Panc1 (cell line): ENCODE results near the gene ABLIM2. TPM values are rescaled to one million over a fixed set of nuclear protein-coding genes. Genes with fewer than 3 reads are reported as not detected.

Source experiments
- ATAC-seq: fragments of 200-7000 bp; cut with Tn5 transposase; 2 replicates; pipeline ENCODE4 v1.9.1; 2020; ENCODE audit warnings: mild to moderate bottlenecking, moderate library complexity
- BruUV-seq: library from RNA; stranded (reverse); fragments of 400-500 nt; replicated peaks from 2 replicates; lab custom pipeline; 2021; lab: Mats Ljungman, UMichigan
- CTCF ChIA-PET: fragments of 300-600 bp; sonication (Branson Sonifier 250); formaldehyde crosslinking; loops from one replicate; lab custom pipeline; 2022; ENCODE audit warnings: antibody characterized with exemption; lab: Charles Lee
- POLR2A ChIA-PET: fragments of 300-600 bp; sonication (Branson Sonifier 250); formaldehyde crosslinking; loops from one replicate; lab custom pipeline; 2022; ENCODE audit warnings: antibody characterized with exemption; lab: Charles Lee
- DNase-seq: peaks from one replicate; pipeline ENCODE4 v3.0.0-alpha.2; 2010; ENCODE audit warnings: low read depth, low spot score
- H3K27ac ChIP-seq: 2 replicates; pipeline ENCODE4 v1.5.1; 2011; ENCODE audit warnings: mild to moderate bottlenecking, low read length, inconsistent platforms
- H3K27me3 ChIP-seq: fragments of 200-500 bp; sonication (Bioruptor generic); 2 replicates; pipeline ENCODE4 v1.6.0; 2014; ENCODE audit warnings: low read length, inconsistent platforms; ENCODE audit not compliant: control insufficient read depth, insufficient read depth
- H3K36me3 ChIP-seq: fragments of 200-500 bp; sonication (Bioruptor generic); 2 replicates; pipeline ENCODE4 v1.5.1; 2014; ENCODE audit warnings: inconsistent platforms, mild to moderate bottlenecking, low read length, moderate library complexity; ENCODE audit not compliant: control insufficient read depth, insufficient read depth
- H3K4me1 ChIP-seq: 2 replicates; pipeline ENCODE4 v1.5.1; 2011; ENCODE audit warnings: inconsistent platforms, mild to moderate bottlenecking, low read length, moderate library complexity; ENCODE audit not compliant: control insufficient read depth, insufficient read depth
- H3K4me3 ChIP-seq, 2 experiments: 2 replicates each; pipeline ENCODE4 v1.5.1; 2011 to 2012; ENCODE audit warnings: low read depth in 2 of 2, low read length in 2 of 2, mild to moderate bottlenecking in 2 of 2, inconsistent platforms in 1 of 2, moderate library complexity in 1 of 2
- H3K9me3 ChIP-seq: fragments of 200-500 bp; sonication (Bioruptor generic); 2 replicates; pipeline ENCODE4 v1.5.1; 2014; ENCODE audit warnings: low read depth, mild to moderate bottlenecking, inconsistent platforms, low read length, moderate library complexity; ENCODE audit not compliant: control insufficient read depth, insufficient read depth
- POLR2AphosphoS5 ChIP-seq: IDR thresholded peaks from 2 replicates; pipeline ENCODE4 v1.6.1; 2012; ENCODE audit warnings: mild to moderate bottlenecking, low read depth, low read length, moderate library complexity
- SIN3A ChIP-seq: IDR thresholded peaks from 2 replicates; pipeline ENCODE4 v1.6.1; 2012; ENCODE audit warnings: low read depth, mild to moderate bottlenecking, low read length, moderate library complexity, borderline replicate concordance; ENCODE audit not compliant: insufficient read depth
- TCF7L2 ChIP-seq: IDR thresholded peaks from 2 replicates; pipeline ENCODE4 v1.6.1; 2011; ENCODE audit warnings: mild to moderate bottlenecking, low read depth, low read length, inconsistent platforms
- in situ Hi-C: cut with HindIII; loops from 2 replicates; pipeline ENCODE4 v1.10.0; 2016; ENCODE audit warnings: low sequenced_read_pairs, low pct_unique_long_range_greater_than_20kb
- intact Hi-C: fragments of 100-400 bp; cut with micrococcal nuclease; formaldehyde crosslinking; loops from one replicate; pipeline ENCODE4 v1.10.0; 2022; ENCODE audit not compliant: unreplicated experiment
- total RNA-seq: library from RNA; stranded (reverse); gene quantifications from one replicate; pipeline ENCODE4 v1.2.1, GENCODE V29; 2021; ENCODE audit not compliant: unreplicated experiment
- TF ChIP-seq, protein P1 (sequence below), 2 experiments: IDR thresholded peaks; 2 replicates each; pipeline ENCODE4 v1.6.1; 2011 to 2012; ENCODE audit warnings: low read depth in 2 of 2, control low read depth in 1 of 2, low read length in 1 of 2, mild to moderate bottlenecking in 1 of 2, moderate library complexity in 1 of 2; ENCODE audit not compliant: insufficient read depth in 1 of 2
- TF ChIP-seq, protein P2 (sequence below): fragments of 450-650 bp; IDR thresholded peaks from 2 replicates; pipeline ENCODE4 v1.5.1; 2017; ENCODE audit warnings: mild to moderate bottlenecking

The ABLIM2 gene
- total RNA-seq, 1 experiment from 2014 or later = 0.64 TPM

DNA sequence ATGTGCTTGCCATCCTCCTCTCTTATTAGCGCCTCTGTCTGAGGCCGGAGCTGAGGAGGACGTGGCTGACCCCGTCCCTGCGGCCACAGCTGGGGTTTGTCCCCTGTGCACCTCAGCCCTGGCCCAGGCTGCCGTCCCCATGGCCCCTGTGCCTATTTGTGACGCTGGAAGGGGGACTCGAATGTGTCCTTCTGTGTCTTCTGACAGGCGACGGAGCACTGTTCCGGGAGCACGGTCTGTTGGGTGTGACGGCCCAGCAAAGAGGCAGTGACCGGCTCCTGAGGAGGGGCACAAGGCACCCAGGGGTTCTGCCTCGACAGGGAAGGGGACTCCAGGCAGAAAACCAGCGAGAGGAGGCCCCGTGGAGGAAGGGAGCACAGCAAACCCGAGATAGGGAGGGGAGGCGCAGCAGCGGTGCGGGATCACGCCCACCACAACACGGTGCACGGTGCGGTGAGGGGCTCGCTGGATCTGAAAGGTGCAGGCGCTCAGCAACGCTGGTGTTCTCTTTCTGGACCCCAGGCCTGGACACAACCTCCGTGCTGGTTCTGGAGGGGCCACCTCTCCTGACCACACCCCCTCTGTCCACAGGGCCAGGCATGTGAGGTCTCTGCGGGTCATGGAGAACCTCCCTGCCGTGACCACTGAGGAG is 46.1 kb upstream of the ABLIM2 start:
- TF ChIP-seq, protein P1, sequence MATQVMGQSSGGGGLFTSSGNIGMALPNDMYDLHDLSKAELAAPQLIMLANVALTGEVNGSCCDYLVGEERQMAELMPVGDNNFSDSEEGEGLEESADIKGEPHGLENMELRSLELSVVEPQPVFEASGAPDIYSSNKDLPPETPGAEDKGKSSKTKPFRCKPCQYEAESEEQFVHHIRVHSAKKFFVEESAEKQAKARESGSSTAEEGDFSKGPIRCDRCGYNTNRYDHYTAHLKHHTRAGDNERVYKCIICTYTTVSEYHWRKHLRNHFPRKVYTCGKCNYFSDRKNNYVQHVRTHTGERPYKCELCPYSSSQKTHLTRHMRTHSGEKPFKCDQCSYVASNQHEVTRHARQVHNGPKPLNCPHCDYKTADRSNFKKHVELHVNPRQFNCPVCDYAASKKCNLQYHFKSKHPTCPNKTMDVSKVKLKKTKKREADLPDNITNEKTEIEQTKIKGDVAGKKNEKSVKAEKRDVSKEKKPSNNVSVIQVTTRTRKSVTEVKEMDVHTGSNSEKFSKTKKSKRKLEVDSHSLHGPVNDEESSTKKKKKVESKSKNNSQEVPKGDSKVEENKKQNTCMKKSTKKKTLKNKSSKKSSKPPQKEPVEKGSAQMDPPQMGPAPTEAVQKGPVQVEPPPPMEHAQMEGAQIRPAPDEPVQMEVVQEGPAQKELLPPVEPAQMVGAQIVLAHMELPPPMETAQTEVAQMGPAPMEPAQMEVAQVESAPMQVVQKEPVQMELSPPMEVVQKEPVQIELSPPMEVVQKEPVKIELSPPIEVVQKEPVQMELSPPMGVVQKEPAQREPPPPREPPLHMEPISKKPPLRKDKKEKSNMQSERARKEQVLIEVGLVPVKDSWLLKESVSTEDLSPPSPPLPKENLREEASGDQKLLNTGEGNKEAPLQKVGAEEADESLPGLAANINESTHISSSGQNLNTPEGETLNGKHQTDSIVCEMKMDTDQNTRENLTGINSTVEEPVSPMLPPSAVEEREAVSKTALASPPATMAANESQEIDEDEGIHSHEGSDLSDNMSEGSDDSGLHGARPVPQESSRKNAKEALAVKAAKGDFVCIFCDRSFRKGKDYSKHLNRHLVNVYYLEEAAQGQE (IDR thresholded peaks at IDR 0.05; ENCODE audit: insufficient read depth in 1 of 2, low read depth in 2 of 2, low read length in 1 of 2) = no peak
- no peak for TF ChIP-seq TCF7L2
- intact Hi-C loops = no loop called here
- CTCF ChIA-PET = interaction anchor here (1.5 kb wide), 1 partner anchor 11 kb away, joined by 3 read pairs; no protein-coding TSS in a partner anchor
- POLR2A ChIA-PET = interaction anchor here (0.6 kb wide), 1 partner anchor 142 kb away, joined by 3 read pairs; no protein-coding TSS in a partner anchor
- no peak for ATAC-seq
- in situ Hi-C loops = no loop called here
- no peak for DNase-seq
- no peak overlapping the region for H3K27ac ChIP-seq
- H3K27me3 ChIP-seq = no peaks in the 10 kb centered on the region
- BruUV-seq = no TSS peak
- 0 out of 2 replicates have a peak, but pooled peaks cover 3% of the 10 kb centered on the region for H3K4me1 ChIP-seq
- H3K9me3 ChIP-seq = no peaks in the 10 kb centered on the region
- no peak overlapping the region for H3K4me3 ChIP-seq
- no peaks in the 10 kb centered on the region for H3K36me3 ChIP-seq

DNA sequence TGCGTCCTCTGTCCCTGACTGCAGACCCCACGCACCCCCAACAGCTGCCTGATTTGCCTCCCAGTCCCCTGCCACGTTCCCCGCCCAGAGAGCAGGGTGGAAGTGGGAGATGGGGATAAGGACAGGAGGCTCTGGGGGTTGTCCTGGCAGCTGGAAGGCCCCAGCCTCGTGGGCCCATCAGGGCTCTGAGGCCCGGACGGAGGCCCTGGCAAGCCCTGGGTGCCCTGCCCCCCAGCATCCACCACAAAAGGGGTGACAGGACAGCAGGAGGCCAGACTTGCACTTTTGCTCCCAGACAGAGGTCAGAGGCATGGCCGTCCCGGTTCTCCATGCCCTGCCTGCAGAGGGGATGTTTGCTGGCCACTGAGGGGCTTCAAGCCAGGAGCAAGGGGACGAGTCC is 45.2 kb upstream of the ABLIM2 start:
- ATAC-seq (no peak), DNase-seq (no peak)
- Histone ChIP-seq H3K36me3 (no peaks in the 10 kb centered on the region), H3K27ac (no peak overlapping the region), H3K27me3 (no peaks in the 10 kb centered on the region), H3K9me3 (no peaks in the 10 kb centered on the region), H3K4me1 (peaks cover 9% of the 10 kb centered on the region), H3K4me3 (no peak overlapping the region)
- in situ Hi-C loops (no loop called here), intact Hi-C loops (no loop called here)
- ChIA-PET POLR2A (no interaction called here), CTCF (no interaction called here)
- no TSS peak for BruUV-seq
- no peak for TF ChIP-seq POLR2AphosphoS5
- no peak for TF ChIP-seq TCF7L2
- TF ChIP-seq, protein P1 (IDR thresholded peaks at IDR 0.05; ENCODE audit: insufficient read depth in 1 of 2, low read depth in 2 of 2, low read length in 1 of 2) = no peak
- no peak for TF ChIP-seq SIN3A
- TF ChIP-seq, protein P2, sequence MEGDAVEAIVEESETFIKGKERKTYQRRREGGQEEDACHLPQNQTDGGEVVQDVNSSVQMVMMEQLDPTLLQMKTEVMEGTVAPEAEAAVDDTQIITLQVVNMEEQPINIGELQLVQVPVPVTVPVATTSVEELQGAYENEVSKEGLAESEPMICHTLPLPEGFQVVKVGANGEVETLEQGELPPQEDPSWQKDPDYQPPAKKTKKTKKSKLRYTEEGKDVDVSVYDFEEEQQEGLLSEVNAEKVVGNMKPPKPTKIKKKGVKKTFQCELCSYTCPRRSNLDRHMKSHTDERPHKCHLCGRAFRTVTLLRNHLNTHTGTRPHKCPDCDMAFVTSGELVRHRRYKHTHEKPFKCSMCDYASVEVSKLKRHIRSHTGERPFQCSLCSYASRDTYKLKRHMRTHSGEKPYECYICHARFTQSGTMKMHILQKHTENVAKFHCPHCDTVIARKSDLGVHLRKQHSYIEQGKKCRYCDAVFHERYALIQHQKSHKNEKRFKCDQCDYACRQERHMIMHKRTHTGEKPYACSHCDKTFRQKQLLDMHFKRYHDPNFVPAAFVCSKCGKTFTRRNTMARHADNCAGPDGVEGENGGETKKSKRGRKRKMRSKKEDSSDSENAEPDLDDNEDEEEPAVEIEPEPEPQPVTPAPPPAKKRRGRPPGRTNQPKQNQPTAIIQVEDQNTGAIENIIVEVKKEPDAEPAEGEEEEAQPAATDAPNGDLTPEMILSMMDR = no peak
